Uterus (tissue), 2 donors: Measurements from ENCODE around the gene FAM174B.

Experiments used
- CTCF ChIP-seq, 4 experiments: fragments of 200-600 bp in 2 of 4; fragments of 450-650 bp in 2 of 4; sonication (generic) in 2 of 4; IDR thresholded peaks; one replicate each; pipeline ENCODE4 v1.5.1; 2016 to 2019; ENCODE audit warnings: antibody characterized with exemption in 4 of 4, mild to moderate bottlenecking in 2 of 4, moderate library complexity in 1 of 4
- POLR2A ChIP-seq, 2 donors: fragments of 450-650 bp; IDR thresholded peaks; one replicate each; pipeline ENCODE4 v1.6.1; 2016; ENCODE audit warnings: antibody characterized with exemption in 2 of 2, mild to moderate bottlenecking in 1 of 2, moderate library complexity in 1 of 2

- no peak for TF ChIP-seq CTCF (IDR thresholded peaks at IDR 0.05)
- TF ChIP-seq POLR2A (IDR thresholded peaks at IDR 0.05): no peak
Observed at GRCh38 chr15:92637626-92638025, 17.9 kb downstream of the FAM174B start.
